Rectal smooth muscle tissue (tissue), 1 donor: ENCODE measurements around the gene CCDC102B.

Experiments used
- H3K27ac ChIP-seq: one replicate; pipeline ENCODE4 v1.7.0; 2013; ENCODE audit warnings: low read depth, low read length, inconsistent platforms
- H3K27me3 ChIP-seq: one replicate; pipeline ENCODE4 v1.7.0; 2013; ENCODE audit warnings: low read length; ENCODE audit not compliant: control insufficient read depth, insufficient read depth
- H3K36me3 ChIP-seq: one replicate; pipeline ENCODE4 v1.7.0; 2013; ENCODE audit warnings: low read length; ENCODE audit not compliant: control insufficient read depth, insufficient read depth
- H3K4me1 ChIP-seq: one replicate; pipeline ENCODE4 v1.7.0; 2013; ENCODE audit warnings: low read length; ENCODE audit not compliant: control insufficient read depth, insufficient read depth
- H3K4me3 ChIP-seq: one replicate; pipeline ENCODE4 v1.7.0; 2013; ENCODE audit warnings: low read length
- H3K9ac ChIP-seq: one replicate; pipeline ENCODE4 v1.7.0; 2013; ENCODE audit warnings: low read length

Gene CCDC102B

GRCh38 chr18:68960355-68960754 is 162.5 kb downstream of the CCDC102B start:
- Histone ChIP-seq H3K27me3 (no peaks in the 10 kb centered on the region), H3K27ac (no peak overlapping the region), H3K9ac (no peak overlapping the region), H3K36me3 (no peaks in the 10 kb centered on the region), H3K4me3 (no peak overlapping the region), H3K4me1 (no peaks in the 10 kb centered on the region)

DNA sequence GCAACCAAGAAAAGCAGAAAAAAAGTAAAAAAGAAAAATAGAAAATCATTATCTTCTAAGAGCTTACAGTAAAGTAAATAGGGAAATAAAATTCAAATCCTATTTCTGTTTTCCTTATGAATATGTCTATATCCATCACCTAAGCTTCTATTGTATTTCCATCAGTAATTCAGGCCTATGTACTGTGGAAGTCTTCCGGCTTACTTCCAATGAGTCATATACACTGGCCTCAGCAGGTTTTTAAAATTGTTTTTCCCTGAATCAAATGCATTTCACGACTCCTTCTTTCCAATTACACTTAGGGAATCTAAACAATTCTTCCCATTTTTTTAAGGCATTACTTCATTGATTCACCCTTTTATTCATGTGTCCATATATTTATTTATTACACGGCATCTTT is 164.7 kb downstream of the CCDC102B start:
- no peak overlapping the region for H3K9ac ChIP-seq
- H3K27me3 ChIP-seq = no peaks in the 10 kb centered on the region
- no peaks in the 10 kb centered on the region for H3K36me3 ChIP-seq
- no peaks in the 10 kb centered on the region for H3K4me1 ChIP-seq
- no peak overlapping the region for H3K27ac ChIP-seq
- no peak overlapping the region for H3K4me3 ChIP-seq

GRCh38 chr18:68965817-68966216 is 167.9 kb downstream of the CCDC102B start:
- H3K36me3 ChIP-seq = no peaks in the 10 kb centered on the region
- no peak overlapping the region for H3K27ac ChIP-seq
- H3K4me3 ChIP-seq = no peak overlapping the region
- H3K27me3 ChIP-seq = no peaks in the 10 kb centered on the region
- no peak overlapping the region for H3K9ac ChIP-seq
- no peaks in the 10 kb centered on the region for H3K4me1 ChIP-seq

DNA sequence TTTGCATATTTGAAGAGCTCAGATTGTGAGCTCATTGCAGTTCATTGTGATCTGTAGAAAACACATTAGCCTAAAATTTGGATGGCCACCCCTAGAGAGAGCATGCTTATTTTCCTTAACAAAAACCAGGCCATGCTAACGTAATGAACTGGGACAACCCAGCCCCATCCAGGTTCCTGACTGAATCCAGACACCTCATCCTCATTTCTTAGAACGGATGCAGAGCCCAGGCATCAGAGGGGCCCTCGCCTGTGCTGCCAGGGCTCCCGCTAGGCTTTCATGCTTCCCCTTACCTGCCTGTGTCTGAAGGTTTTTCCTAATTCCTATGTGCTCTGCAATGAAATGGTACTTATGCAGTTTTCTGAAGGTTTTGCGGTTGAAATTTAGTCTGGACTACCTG is 171.1 kb downstream of the CCDC102B start:
- no peaks in the 10 kb centered on the region for H3K27me3 ChIP-seq
- H3K9ac ChIP-seq = no peak overlapping the region
- no peaks in the 10 kb centered on the region for H3K4me1 ChIP-seq
- H3K4me3 ChIP-seq = no peak overlapping the region
- H3K36me3 ChIP-seq = no peaks in the 10 kb centered on the region
- H3K27ac ChIP-seq = no peak overlapping the region

DNA sequence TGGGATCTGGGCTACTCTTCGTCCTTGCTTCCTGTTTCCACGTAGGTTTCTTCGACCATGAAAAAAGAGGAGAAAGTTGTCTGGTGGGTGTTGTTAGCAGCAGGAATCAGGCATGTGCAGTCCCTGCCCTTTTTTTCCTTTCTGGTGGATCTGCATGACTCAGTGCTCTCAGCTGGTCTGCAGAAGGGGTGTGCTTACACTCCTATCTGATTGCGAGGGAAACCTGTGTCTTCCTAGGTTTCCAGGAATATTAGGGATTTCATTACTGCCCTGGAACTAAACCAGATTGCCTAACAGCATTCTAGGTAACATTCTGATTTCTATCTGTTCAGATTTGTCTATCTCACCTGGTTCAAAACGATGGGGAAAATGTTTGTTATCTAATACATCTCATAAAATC is 174.3 kb downstream of the CCDC102B start:
- H3K27ac ChIP-seq = no peak overlapping the region
- no peaks in the 10 kb centered on the region for H3K36me3 ChIP-seq
- no peak overlapping the region for H3K4me3 ChIP-seq
- H3K27me3 ChIP-seq = no peaks in the 10 kb centered on the region
- no peaks in the 10 kb centered on the region for H3K4me1 ChIP-seq
- no peak overlapping the region for H3K9ac ChIP-seq

DNA sequence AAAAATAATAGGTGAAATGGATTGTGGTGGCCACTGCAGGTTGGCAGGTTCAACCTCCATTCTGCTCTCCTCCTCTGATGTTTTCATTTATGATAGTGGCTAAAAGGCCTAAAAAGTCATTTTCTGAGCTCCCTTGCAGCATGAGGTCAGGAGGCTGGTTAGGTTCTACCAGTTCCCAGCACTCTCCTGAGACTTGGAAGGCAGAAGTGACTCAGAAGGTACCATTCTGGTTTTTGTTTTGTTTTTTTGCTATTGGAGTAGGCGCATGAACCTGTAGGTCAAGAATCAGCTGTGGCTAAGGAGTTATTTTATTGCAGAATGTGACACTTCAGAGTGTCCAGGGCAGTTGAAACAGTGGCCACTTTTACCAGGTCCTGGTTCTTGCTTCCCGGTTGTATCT is 181.9 kb downstream of the CCDC102B start:
- H3K4me3 ChIP-seq = no peak overlapping the region
- H3K27ac ChIP-seq = no peak overlapping the region
- H3K36me3 ChIP-seq = no peaks in the 10 kb centered on the region
- no peaks in the 10 kb centered on the region for H3K4me1 ChIP-seq
- no peak overlapping the region for H3K9ac ChIP-seq
- H3K27me3 ChIP-seq = no peaks in the 10 kb centered on the region

GRCh38 chr18:68983126-68983525 is 185.2 kb downstream of the CCDC102B start:
- no peak overlapping the region for H3K4me3 ChIP-seq
- no peaks in the 10 kb centered on the region for H3K27me3 ChIP-seq
- no peaks in the 10 kb centered on the region for H3K36me3 ChIP-seq
- H3K4me1 ChIP-seq = no peaks in the 10 kb centered on the region
- H3K27ac ChIP-seq = no peak overlapping the region
- no peak overlapping the region for H3K9ac ChIP-seq

GRCh38 chr18:68984342-68984741 is 186.5 kb downstream of the CCDC102B start:
- Histone ChIP-seq H3K27ac (no peak overlapping the region), H3K4me3 (no peak overlapping the region), H3K4me1 (no peaks in the 10 kb centered on the region), H3K36me3 (no peaks in the 10 kb centered on the region), H3K27me3 (no peaks in the 10 kb centered on the region), H3K9ac (no peak overlapping the region)

DNA sequence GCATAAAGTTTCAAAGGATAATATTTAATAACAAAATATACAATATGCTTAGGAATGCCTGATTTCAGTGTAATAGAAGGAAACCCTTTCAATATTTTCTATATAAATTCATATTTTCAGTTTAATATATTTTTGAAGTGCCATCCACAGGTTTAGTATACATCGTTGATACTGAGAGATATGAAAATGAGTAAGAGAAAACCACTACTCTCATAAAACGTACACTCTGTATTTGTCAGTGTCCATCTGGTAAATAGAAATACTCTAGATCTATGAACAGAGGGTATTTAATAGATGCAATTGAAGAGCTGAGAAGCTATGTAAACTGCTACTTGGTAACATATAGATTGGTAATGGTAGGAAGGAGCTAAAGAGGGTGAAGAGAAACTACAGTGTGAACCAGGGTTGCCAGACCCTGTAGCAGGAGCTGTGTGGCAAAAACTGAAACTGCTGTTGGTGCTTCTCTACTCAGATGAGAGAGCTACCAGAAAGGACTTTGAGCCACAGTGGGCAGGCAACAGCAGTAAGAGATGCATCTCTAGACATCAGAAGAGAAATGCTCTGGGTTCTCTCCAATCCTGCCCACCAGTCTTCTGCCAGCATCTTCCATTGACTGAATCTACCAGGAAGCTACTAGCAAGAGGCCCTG is 187.4 kb downstream of the CCDC102B start:
- Histone ChIP-seq H3K27ac (no peak overlapping the region), H3K36me3 (no peaks in the 10 kb centered on the region), H3K27me3 (no peaks in the 10 kb centered on the region), H3K4me1 (no peaks in the 10 kb centered on the region), H3K9ac (no peak overlapping the region), H3K4me3 (no peak overlapping the region)

DNA sequence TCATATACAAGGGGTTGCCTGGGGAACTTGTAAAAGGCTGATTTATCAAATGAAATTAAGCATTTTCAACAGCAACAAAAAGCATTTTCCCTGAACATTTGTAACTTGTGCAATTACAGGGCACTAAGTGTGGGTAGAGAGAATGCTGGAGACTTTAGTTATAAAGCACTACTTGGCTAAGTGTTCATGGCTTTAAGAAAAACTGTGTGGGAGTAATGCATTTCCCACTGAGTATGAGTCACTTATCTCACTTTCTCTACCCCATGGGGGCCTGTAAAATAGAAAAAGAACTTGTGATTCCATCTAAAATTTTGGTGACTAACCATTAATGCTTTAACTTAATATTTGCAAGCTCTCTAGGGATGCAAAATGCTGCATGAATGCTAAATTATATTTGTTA is 193.4 kb downstream of the CCDC102B start:
- Histone ChIP-seq H3K4me3 (no peak overlapping the region), H3K4me1 (no peaks in the 10 kb centered on the region), H3K9ac (no peak overlapping the region), H3K36me3 (no peaks in the 10 kb centered on the region), H3K27me3 (no peaks in the 10 kb centered on the region), H3K27ac (no peak overlapping the region)

DNA sequence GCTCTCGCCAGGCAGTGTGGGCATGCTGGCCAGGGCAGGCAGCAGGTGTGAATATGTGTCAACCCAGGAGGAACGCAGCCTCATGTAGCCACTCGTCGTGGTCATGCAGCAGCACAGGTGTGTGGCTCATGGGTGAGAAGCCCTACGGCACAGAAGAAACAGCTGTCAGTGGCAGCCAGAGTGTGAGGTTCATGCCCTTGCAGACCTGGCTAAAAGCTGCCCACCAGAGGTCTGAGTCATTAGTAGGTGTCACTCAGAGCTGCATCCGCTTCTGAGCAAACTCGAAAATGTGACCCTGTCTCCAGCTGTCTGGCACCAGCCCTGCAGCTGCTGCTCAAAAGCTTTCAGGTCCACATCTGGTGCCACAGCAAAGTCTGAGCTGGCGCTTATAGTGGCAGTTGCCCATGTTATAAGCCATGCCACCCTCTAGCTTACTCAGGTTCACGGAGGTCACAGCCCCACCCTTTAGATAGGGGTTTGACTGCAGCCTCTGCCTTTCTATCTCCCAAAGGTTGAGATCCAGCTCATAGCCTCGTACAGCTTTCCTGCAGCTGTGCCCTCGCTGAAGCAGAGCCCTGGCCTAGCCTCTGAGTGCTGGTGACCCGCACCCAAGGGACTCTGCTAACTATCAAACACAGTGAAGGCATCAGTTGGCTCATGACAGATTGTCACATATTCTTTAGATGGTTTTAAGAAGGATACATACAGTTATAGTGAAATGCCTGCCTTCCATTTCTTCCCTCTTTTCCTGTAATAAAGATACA is 195.0 kb downstream of the CCDC102B start:
- H3K9ac ChIP-seq = no peak overlapping the region
- no peaks in the 10 kb centered on the region for H3K27me3 ChIP-seq
- no peaks in the 10 kb centered on the region for H3K4me1 ChIP-seq
- H3K4me3 ChIP-seq = no peak overlapping the region
- no peaks in the 10 kb centered on the region for H3K36me3 ChIP-seq
- no peak overlapping the region for H3K27ac ChIP-seq

GRCh38 chr18:68995675-68996074 is 197.8 kb downstream of the CCDC102B start:
- Histone ChIP-seq H3K27me3 (no peaks in the 10 kb centered on the region), H3K27ac (no peak overlapping the region), H3K36me3 (no peaks in the 10 kb centered on the region), H3K4me1 (no peaks in the 10 kb centered on the region), H3K9ac (no peak overlapping the region), H3K4me3 (no peak overlapping the region)

- Histone ChIP-seq H3K36me3 (no peaks in the 10 kb centered on the region), H3K4me3 (no peak overlapping the region), H3K4me1 (no peaks in the 10 kb centered on the region), H3K27ac (no peak overlapping the region), H3K9ac (no peak overlapping the region), H3K27me3 (no peaks in the 10 kb centered on the region)
These were observed 200.0 kb downstream of the CCDC102B start for GRCh38 chr18:68997845-68998244.
